GM13977 (cell line): ENCODE results near the gene ANXA6.

Source experiments
- DNase-seq: peaks from one replicate; pipeline ENCODE4 v3.0.0; 2012; ENCODE audit warnings: low spot score
- CTCF ChIP-seq: IDR thresholded peaks from 2 replicates; pipeline ENCODE4 v1.5.1; 2012; ENCODE audit warnings: mild to moderate bottlenecking, control low read depth; ENCODE audit not compliant: insufficient read depth; ENCODE audit errors: extremely low read depth, missing control alignments
- in situ Hi-C: fragments of 300-500 bp; cut with MboI; formaldehyde crosslinking; loops from one replicate; pipeline ENCODE4 v1.12.0; 2022; ENCODE audit warnings: low sequenced_read_pairs, low pct_unique_long_range_greater_than_20kb, mixed read lengths, inconsistent platforms; ENCODE audit not compliant: unreplicated experiment

ANXA6 gene

GRCh38 chr5:151115272-151115905 is 42.2 kb downstream of the ANXA6 start:
- TF ChIP-seq CTCF = peak; percentile 95
- in situ Hi-C loops = loop anchor here (5.0 kb wide), 1 partner anchor 63 kb away; no protein-coding TSS in a partner anchor
- DNase-seq = peak; percentile 59

GRCh38 chr5:151113651-151114050 is 43.9 kb downstream of the ANXA6 start:
- TF ChIP-seq CTCF = no peak
- no peak for DNase-seq
- in situ Hi-C loops = no loop called here

- DNase-seq = no peak
- in situ Hi-C loops = no loop called here
- no peak for TF ChIP-seq CTCF
Measured at GRCh38 chr5:151110992-151111391, 46.6 kb downstream of the ANXA6 start.

GRCh38 chr5:151110122-151110681 is 47.4 kb downstream of the ANXA6 start:
- in situ Hi-C loops = no loop called here
- peak; percentile 30 for TF ChIP-seq CTCF

GRCh38 chr5:151108566-151108965 is 49.0 kb downstream of the ANXA6 start:
- in situ Hi-C loops = no loop called here
- no peak for TF ChIP-seq CTCF
- no peak for DNase-seq

More at GRCh38 chr5:151110122-151110681, 47.4 kb downstream of the ANXA6 start:
- no peak for DNase-seq

- no peak for DNase-seq
- in situ Hi-C loops = no loop called here
- no peak for TF ChIP-seq CTCF
Measured at GRCh38 chr5:151107738-151108520, 49.6 kb downstream of the ANXA6 start.
